Measurements from ENCODE around the gene OSCP1. TPM values are rescaled to one million over a fixed set of nuclear protein-coding genes. Genes with fewer than 3 reads are reported as not detected.

The OSCP1 gene
- total RNA-seq, 1 experiment from 2014 or later = 3.2 TPM

- Histone ChIP-seq H4K5ac (ENCODE audit: insufficient read length, low read depth, low read length) (no peak overlapping the region), H2BK15ac (ENCODE audit: low read depth, low read length) (no peak overlapping the region), H3K79me2 (ENCODE audit: insufficient read depth, low read length) (no peaks in the 10 kb centered on the region), H3K4ac (ENCODE audit: low read depth, low read length) (no peak overlapping the region), H3T11ph (ENCODE audit: low read length) (no peak overlapping the region), H3K23ac (ENCODE audit: insufficient read length, low read depth, low read length) (no peak overlapping the region), H3K56ac (ENCODE audit: insufficient read length, low read depth, low read length) (no peak overlapping the region), H3K9ac (ENCODE audit: extremely low read depth, insufficient read length, low read length) (no peak overlapping the region), H2AFZ (ENCODE audit: low read length) (no peak overlapping the region), H2BK120ac (ENCODE audit: low read depth, low read length, poor library complexity, severe bottlenecking) (no peak overlapping the region), H3K18ac (ENCODE audit: insufficient read length, low read depth, low read length) (no peak overlapping the region), H3K27me3 (ENCODE audit: insufficient read depth, low read length) (no peaks in the 10 kb centered on the region), H3K27ac (ENCODE audit: insufficient read length, low read depth, low read length) (peak overlapping the region; percentile 63), H3K9me3 (ENCODE audit: control insufficient read depth, low read depth, low read length) (no peaks in the 10 kb centered on the region), H3K14ac (ENCODE audit: insufficient read depth, low read length) (no peak overlapping the region), H4K8ac (replicated peaks; ENCODE audit: insufficient read length, low read depth, low read length) (no peak overlapping the region), H3K79me1 (ENCODE audit: insufficient read depth, low read depth, low read length, poor library complexity, severe bottlenecking) (no peaks in the 10 kb centered on the region), H2BK20ac (ENCODE audit: low read depth, low read length, poor library complexity, severe bottlenecking) (no peak overlapping the region), H4K91ac (ENCODE audit: insufficient read length, low read depth, low read length) (no peak overlapping the region), H4K20me1 (ENCODE audit: control insufficient read depth, insufficient read depth, insufficient read length) (no peaks in the 10 kb centered on the region), H3K4me2 (ENCODE audit: insufficient read depth, insufficient read length, low read length) (peak overlapping the region; percentile 90), H2BK12ac (ENCODE audit: insufficient read length, low read depth, low read length) (no peak overlapping the region), H3K23me2 (ENCODE audit: insufficient read length, low read depth, low read length, poor library complexity, severe bottlenecking) (peaks cover 17% of the 10 kb centered on the region), H2AK5ac (ENCODE audit: insufficient read length, low read length) (no peak overlapping the region), H2BK5ac (ENCODE audit: insufficient read length, low read length) (no peak overlapping the region), H3K4me1 (ENCODE audit: insufficient read depth, low read length) (no peaks in the 10 kb centered on the region)
- Mint-ChIP-seq H3K4me1 (peaks cover 22 to 23% of the 10 kb centered on the region in 2 experiments), H3K4me3 (peak overlapping the region; percentile 81 to 84), H3K36me3 (ENCODE audit: insufficient read depth in 1 of 3, low read depth in 3 of 3) (no peaks in the 10 kb centered on the region; a peak in 2 of 7 replicates), H3K27ac (peak overlapping the region; percentile 65 to 98 (median 91); a peak in 5 of 7 replicates), H3K9me3 (no peaks in the 10 kb centered on the region; a peak in 1 of 5 replicates), H3K27me3 (ENCODE audit: low read depth) (no peaks in the 10 kb centered on the region)
- WGBS (ENCODE audit: extremely low coverage, insufficient read length, low lambda C conversion rate) = no CpG with 5 or more reads among the region's 12 CpGs
- no peak for TF ChIP-seq CTCF (conservative IDR thresholded peaks at IDR 0.05)
- no peak for DNase-seq
Measured at GRCh38 chr1:36401602-36402503, 48.4 kb downstream of the OSCP1 start.
